ENCODE results near the gene SMURF2. TPM values are rescaled to one million over a fixed set of nuclear protein-coding genes. Genes with fewer than 3 reads are reported as not detected.
A peak's percentile ranks its signal among the peaks of the same experiment; 100 is the strongest.

SMURF2 gene
- total RNA-seq, 1 experiment from 2014 or later, result 35.3 TPM

- no peaks in the 10 kb centered on the region; the same call in 1 of the 2 replicates for H3K4me1 ChIP-seq (ENCODE audit: insufficient read depth, low read length)
- no peak overlapping the region for H2BK12ac ChIP-seq (ENCODE audit: insufficient read length, low read depth, low read length)
- no peak overlapping the region for H2BK120ac ChIP-seq (ENCODE audit: low read depth, low read length, poor library complexity, severe bottlenecking)
- DNase-seq, result peak; percentile 92
- peaks cover 6% of the 10 kb centered on the region; the same call in 1 of the 2 replicates for H3K79me2 ChIP-seq (ENCODE audit: insufficient read depth, low read length)
- Mint-ChIP-seq H3K4me1 (peaks cover 12 to 25% of the 10 kb centered on the region in 2 experiments), H3K27me3 (ENCODE audit: low read depth) (peaks cover 2% of the 10 kb centered on the region; the same call in 1 of the 2 replicates), H3K27ac (peak overlapping the region; percentile 69 to 97 (median 96); a peak in 5 of 7 replicates), H3K4me3 (peak overlapping the region; percentile 85 to 97), H3K9me3 (no peaks in the 10 kb centered on the region), H3K36me3 (ENCODE audit: insufficient read depth in 1 of 3, low read depth in 3 of 3) (no peaks in the 10 kb centered on the region)
- peak overlapping the region; percentile 73 for H3K4me2 ChIP-seq (ENCODE audit: insufficient read depth, insufficient read length, low read length)
- H2BK5ac ChIP-seq (ENCODE audit: insufficient read length, low read length), result no peak overlapping the region
- no peak for TF ChIP-seq CTCF (conservative IDR thresholded peaks at IDR 0.05)
- no CpG with 5 or more reads among the region's 18 CpGs for WGBS (ENCODE audit: extremely low coverage, insufficient read length, low lambda C conversion rate)
- H3K18ac ChIP-seq (ENCODE audit: insufficient read length, low read depth, low read length), result no peak overlapping the region
- H3K23ac ChIP-seq (ENCODE audit: insufficient read length, low read depth, low read length), result no peak overlapping the region
- H2AK5ac ChIP-seq (ENCODE audit: insufficient read length, low read length), result no peak overlapping the region
- no peak overlapping the region for H4K8ac ChIP-seq (replicated peaks; ENCODE audit: insufficient read length, low read depth, low read length)
- H3K79me1 ChIP-seq (ENCODE audit: insufficient read depth, low read depth, low read length, poor library complexity, severe bottlenecking), result no peaks in the 10 kb centered on the region
- H2BK20ac ChIP-seq (ENCODE audit: low read depth, low read length, poor library complexity, severe bottlenecking), result no peak overlapping the region
- H3K9ac ChIP-seq (ENCODE audit: extremely low read depth, insufficient read length, low read length), result no peak overlapping the region
- no peak overlapping the region for H2AFZ ChIP-seq (ENCODE audit: low read length)
- H3K56ac ChIP-seq (ENCODE audit: insufficient read length, low read depth, low read length), result no peak overlapping the region
- no peak overlapping the region for H3K4ac ChIP-seq (ENCODE audit: low read depth, low read length)
- no peak overlapping the region for H4K5ac ChIP-seq (ENCODE audit: insufficient read length, low read depth, low read length)
- H3K9me3 ChIP-seq (ENCODE audit: control insufficient read depth, low read depth, low read length), result no peaks in the 10 kb centered on the region
- H3K27ac ChIP-seq (ENCODE audit: insufficient read length, low read depth, low read length), result no peak overlapping the region
- H3K14ac ChIP-seq (ENCODE audit: insufficient read depth, low read length), result no peak overlapping the region
- H2BK15ac ChIP-seq (ENCODE audit: low read depth, low read length), result no peak overlapping the region
- H3T11ph ChIP-seq (ENCODE audit: low read length), result no peak overlapping the region
- H3K23me2 ChIP-seq (ENCODE audit: insufficient read length, low read depth, low read length, poor library complexity, severe bottlenecking), result peaks cover 7% of the 10 kb centered on the region
- H3K27me3 ChIP-seq (ENCODE audit: insufficient read depth, low read length), result no peaks in the 10 kb centered on the region
- no peak overlapping the region for H4K91ac ChIP-seq (ENCODE audit: insufficient read length, low read depth, low read length)
- H4K20me1 ChIP-seq (ENCODE audit: control insufficient read depth, insufficient read depth, insufficient read length), result no peaks in the 10 kb centered on the region
Measured at GRCh38 chr17:64662774-64663367, 764 bp upstream of the SMURF2 start.
